Fibroblast of peridontal ligament (primary cell): ENCODE results near the gene CDNF.
"Not testable (repeated sequence)": the region's sequence is repeated elsewhere in the genome, so short reads cannot be mapped to it uniquely, and the experiment has no call there.

Source experiments
- DNase-seq: peaks from one replicate; pipeline ENCODE4 v3.0.0-alpha.2; 2010; ENCODE audit errors: extremely low read depth

CDNF gene

GRCh38 chr10:14837757-14838581 lies at the start of gene CDNF, which contains the start of the genes HSPA14 and MSANTD7:
Gene CDNF, minus strand, starts transcription at chr10:14838037. Its CDS starts 91 bp downstream, at chr10:14837946.
Gene HSPA14, plus strand, starts transcription at chr10:14838306. Its CDS starts 97 bp downstream, at chr10:14838403.
Gene MSANTD7, plus strand, starts transcription at chr10:14838306. Its CDS starts 3,979 bp downstream, at chr10:14842285.
- peak; percentile 99 for DNase-seq

- no peak for DNase-seq
Observed at GRCh38 chr10:14884082-14884481, 46.2 kb upstream of the CDNF start.

GRCh38 chr10:14880229-14880628 lies 42.4 kb upstream of the CDNF start:
- DNase-seq = no peak

GRCh38 chr10:14879928-14880193 lies 42.0 kb upstream of the CDNF start:
- DNase-seq = no peak

GRCh38 chr10:14879124-14879927 lies 41.5 kb upstream of the CDNF start:
- DNase-seq = no peak

GRCh38 chr10:14878266-14879123 lies 40.7 kb upstream of the CDNF start, which contains the start of gene SUV39H2:
Gene SUV39H2, plus strand, starts transcription at chr10:14878866. Its CDS starts 23 bp downstream, at chr10:14878889.
- peak; percentile 90 for DNase-seq

GRCh38 chr10:14876764-14877163 lies 38.9 kb upstream of the CDNF start:
- DNase-seq = no peak

- no peak for DNase-seq
Observed at GRCh38 chr10:14875941-14876340, 38.1 kb upstream of the CDNF start.

- peak; percentile 37 for DNase-seq
Observed at GRCh38 chr10:14873090-14873760, 35.4 kb upstream of the CDNF start.

GRCh38 chr10:14864871-14865270 lies 27.0 kb upstream of the CDNF start:
- not testable (repeated sequence) for DNase-seq

GRCh38 chr10:14864466-14864865 lies 26.6 kb upstream of the CDNF start:
- not testable (repeated sequence) for DNase-seq

GRCh38 chr10:14860791-14861190 lies 23.0 kb upstream of the CDNF start:
- no peak for DNase-seq

GRCh38 chr10:14859775-14860174 lies 21.9 kb upstream of the CDNF start:
- DNase-seq = peak; percentile 34

GRCh38 chr10:14859043-14859442 lies 21.2 kb upstream of the CDNF start:
- no peak for DNase-seq

- no peak for DNase-seq
Observed at GRCh38 chr10:14858338-14858960, 20.6 kb upstream of the CDNF start.

GRCh38 chr10:14855453-14855852 lies 17.6 kb upstream of the CDNF start:
- no peak for DNase-seq

GRCh38 chr10:14852236-14852635 lies 14.4 kb upstream of the CDNF start:
- no peak for DNase-seq

- DNase-seq = no peak
Observed at GRCh38 chr10:14844948-14845347, 7.1 kb upstream of the CDNF start.

- no peak for DNase-seq
Observed at GRCh38 chr10:14843327-14843988, 5.6 kb upstream of the CDNF start.

- DNase-seq = no peak
Observed at GRCh38 chr10:14840178-14840577, 2.3 kb upstream of the CDNF start.
